ENCODE data around the gene PSPH. TPM values are rescaled to one million over a fixed set of nuclear protein-coding genes. Genes with fewer than 3 reads are reported as not detected.
"Not testable (repeated sequence)": the region's sequence is repeated elsewhere in the genome, so short reads cannot be mapped to it uniquely, and the experiment has no call there.

PSPH gene
- total RNA-seq, 1 donor: 125 TPM

GRCh38 chr7:56087445-56087844 is 36.2 kb upstream of the PSPH start:
- DNase-seq (ENCODE audit: low read depth): no peak
- TF ChIP-seq CTCF (IDR thresholded peaks at IDR 0.05; ENCODE audit: insufficient read depth, low read depth, low read length): no peak
- no peak overlapping the region for H3K4me3 ChIP-seq (ENCODE audit: low read depth, low read length)

- no peak overlapping the region for H3K4me3 ChIP-seq (ENCODE audit: low read depth, low read length)
- TF ChIP-seq CTCF (IDR thresholded peaks at IDR 0.05; ENCODE audit: insufficient read depth, low read depth, low read length): no peak
- DNase-seq (ENCODE audit: low read depth): no peak
Observed at GRCh38 chr7:56086761-56087160, 35.5 kb upstream of the PSPH start.

- no peak for DNase-seq (ENCODE audit: low read depth)
- H3K4me3 ChIP-seq (ENCODE audit: low read depth, low read length): no peak overlapping the region
- no peak for TF ChIP-seq CTCF (IDR thresholded peaks at IDR 0.05; ENCODE audit: insufficient read depth, low read depth, low read length)
Observed at GRCh38 chr7:56083150-56083785, 32.0 kb upstream of the PSPH start.

GRCh38 chr7:56081626-56082340 is 30.5 kb upstream of the PSPH start:
- no peak for DNase-seq (ENCODE audit: low read depth)
- no peak overlapping the region for H3K4me3 ChIP-seq (ENCODE audit: low read depth, low read length)
- TF ChIP-seq CTCF (IDR thresholded peaks at IDR 0.05; ENCODE audit: insufficient read depth, low read depth, low read length): no peak

GRCh38 chr7:56080726-56081435 is 29.6 kb upstream of the PSPH start:
- not testable (repeated sequence) for H3K4me3 ChIP-seq (ENCODE audit: low read depth, low read length); DNase-seq (ENCODE audit: low read depth)

- no peak overlapping the region for H3K4me3 ChIP-seq (ENCODE audit: low read depth, low read length)
- peak; percentile 73 for DNase-seq (ENCODE audit: low read depth)
- peak; percentile 60 for TF ChIP-seq CTCF (IDR thresholded peaks at IDR 0.05; ENCODE audit: insufficient read depth, low read depth, low read length)
Observed at GRCh38 chr7:56079450-56080185, 28.4 kb upstream of the PSPH start.

- TF ChIP-seq CTCF (IDR thresholded peaks at IDR 0.05; ENCODE audit: insufficient read depth, low read depth, low read length): no peak
- H3K4me3 ChIP-seq (ENCODE audit: low read depth, low read length): no peak overlapping the region
- no peak for DNase-seq (ENCODE audit: low read depth)
Observed at GRCh38 chr7:56078196-56078595, 27.0 kb upstream of the PSPH start.

Measured in fibroblast of villous mesenchyme (primary cell).